A549 (cell line): ENCODE results near the gene SLC17A1. TPM values are rescaled to one million over a fixed set of nuclear protein-coding genes. Genes with fewer than 3 reads are reported as not detected.

Experiments used
- ATAC-seq, 2 experiments: fragments of 200-7000 bp in 1 of 2; fragments of >200 bp in 1 of 2; cut with Nextera tagmentation in 1 of 2; cut with Tn5 transposase in 1 of 2; 3 replicates each; pipeline versions ENCODE4 v1.8.0 to v1.9.1; 2018 to 2020; ENCODE audit warnings: mild to moderate bottlenecking in 1 of 2, moderate library complexity in 1 of 2
- CTCF ChIA-PET: fragments of 300-600 bp; sonication (Branson Sonifier 250); formaldehyde crosslinking; extraction: SDS; loops from one replicate; lab custom pipeline; 2021; ENCODE audit warnings: antibody characterized with exemption, inconsistent platforms; lab: Yijun Ruan, JAX
- POLR2A ChIA-PET: fragments of 350-600 bp; formaldehyde crosslinking; extraction: SDS; loops from one replicate; lab custom pipeline; 2021; ENCODE audit warnings: antibody characterized with exemption, inconsistent platforms; lab: Yijun Ruan, JAX
- DNase-seq, 2 experiments: peaks; one replicate each; pipeline versions ENCODE4 v3.0.0 to v3.0.0-alpha.2; 2011 to 2016; ENCODE audit warnings: low read depth in 1 of 2, low spot score in 1 of 2
- FAIRE-seq: peaks from 2 replicates; lab custom pipeline; 2011; peaks lifted over from hg19 to GRCh38; lab: Jason Lieb, UNC
- H3K27ac ChIP-seq, 2 experiments: fragments of >200 bp; sonication (Bioruptor Twin); formaldehyde crosslinking; 3 replicates each; pipeline ENCODE4 v1.5.1; 2016 to 2017
- H3K4me1 ChIP-seq: fragments of >200 bp; sonication (Bioruptor Twin); formaldehyde crosslinking; 3 replicates; pipeline ENCODE4 v1.6.1; 2016
- H3K4me2 ChIP-seq: fragments of >200 bp; sonication (Bioruptor Twin); formaldehyde crosslinking; 3 replicates; pipeline ENCODE4 v1.6.1; 2016
- H3K4me3 ChIP-seq: fragments of >200 bp; sonication (Bioruptor Twin); formaldehyde crosslinking; 3 replicates; pipeline ENCODE4 v1.5.1; 2016
- H3K9me3 ChIP-seq: fragments of >200 bp; sonication (Bioruptor Twin); formaldehyde crosslinking; 3 replicates; pipeline ENCODE4 v1.6.1; 2016
- CBX2 ChIP-seq: fragments of 200-600 bp; sonication (generic); IDR thresholded peaks from 2 replicates; pipeline ENCODE4 v1.6.1; 2016; ENCODE audit warnings: low read depth, mild to moderate bottlenecking, borderline replicate concordance
- CEBPB ChIP-seq, 2 experiments: fragments of >200 bp in 1 of 2; sonication (Bioruptor Twin) in 1 of 2; formaldehyde crosslinking in 1 of 2; IDR thresholded peaks; 2 replicates each; pipeline ENCODE4 v1.6.1; 2012 to 2016
- CHD4 ChIP-seq: fragments of 200-600 bp; sonication (generic); IDR thresholded peaks from 2 replicates; pipeline ENCODE4 v1.6.1; 2016; ENCODE audit warnings: antibody characterized with exemption, mild to moderate bottlenecking, borderline replicate concordance
- EHMT2 ChIP-seq: fragments of 200-600 bp; sonication (generic); IDR thresholded peaks from 2 replicates; pipeline ENCODE4 v1.6.1; 2016; ENCODE audit warnings: antibody characterized with exemption, low read depth, mild to moderate bottlenecking, moderate library complexity
- ELK1 ChIP-seq: fragments of 150-350 bp; IDR thresholded peaks from 2 replicates; pipeline ENCODE4 v1.6.1; 2014; ENCODE audit warnings: low read depth, mild to moderate bottlenecking, low read length
- EP300 ChIP-seq, 2 experiments: fragments of >200 bp; sonication (Bioruptor Twin); formaldehyde crosslinking; IDR thresholded peaks; 2 replicates in 1 of 2; 3 replicates in 1 of 2; pipeline ENCODE4 v1.6.1; 2016 to 2017
- FOSB ChIP-seq: fragments of 250-450 bp; sonication (Bioruptor Pico); IDR thresholded peaks from 2 replicates; pipeline ENCODE4 v1.5.0; 2020; ENCODE audit warnings: mild to moderate bottlenecking, moderate library complexity
- FOSL2 ChIP-seq, 2 experiments: fragments of 450-650 bp in 1 of 2; fragments of >200 bp in 1 of 2; sonication (Bioruptor Twin) in 1 of 2; formaldehyde crosslinking; IDR thresholded peaks; 2 replicates each; pipeline versions ENCODE4 v1.5.0 to v1.6.1; 2016 to 2020; ENCODE audit warnings: mild to moderate bottlenecking in 1 of 2, moderate library complexity in 1 of 2
- GATA3 ChIP-seq: IDR thresholded peaks from 2 replicates; pipeline ENCODE4 v1.6.1; 2012; ENCODE audit warnings: borderline replicate concordance
- HES2 ChIP-seq: fragments of >200 bp; sonication (Bioruptor Twin); formaldehyde crosslinking; IDR thresholded peaks from 2 replicates; pipeline ENCODE4 v1.6.1; 2016
- HOXB13 ChIP-seq: fragments of 250-450 bp; sonication (Bioruptor Pico); IDR thresholded peaks from 2 replicates; pipeline ENCODE4 v1.5.0; 2020; ENCODE audit warnings: low read depth, mild to moderate bottlenecking, moderate library complexity
- HOXB5 ChIP-seq: fragments of 250-450 bp; sonication (Bioruptor Pico); IDR thresholded peaks from 2 replicates; pipeline ENCODE4 v1.5.0; 2020; ENCODE audit warnings: mild to moderate bottlenecking, moderate library complexity
- JUN ChIP-seq, 2 experiments: fragments of >200 bp; sonication (Bioruptor Twin); formaldehyde crosslinking; IDR thresholded peaks; 2 replicates in 1 of 2; 3 replicates in 1 of 2; pipeline ENCODE4 v1.6.1; 2016 to 2017
- MAFK ChIP-seq: fragments of 450-650 bp; IDR thresholded peaks from 2 replicates; pipeline ENCODE4 v1.6.1; 2014; ENCODE audit not compliant: partially characterized antibody
- MAZ ChIP-seq: fragments of 150-350 bp; IDR thresholded peaks from 2 replicates; pipeline ENCODE4 v1.6.1; 2014; ENCODE audit warnings: antibody characterized with exemption, low read depth, low read length, borderline replicate concordance
- MYC ChIP-seq: IDR thresholded peaks from 2 replicates; pipeline ENCODE4 v1.6.1; 2012; ENCODE audit warnings: mild to moderate bottlenecking, inconsistent platforms, low read length, improper control_type of control experiment, borderline replicate concordance
- NPAS2 ChIP-seq: fragments of 250-450 bp; sonication (Bioruptor Pico); IDR thresholded peaks from 2 replicates; pipeline ENCODE4 v1.8.0; 2022; ENCODE audit warnings: mild to moderate bottlenecking, moderate library complexity, borderline replicate concordance
- PHF8 ChIP-seq: fragments of 200-600 bp; sonication (generic); IDR thresholded peaks from 2 replicates; pipeline ENCODE4 v1.6.1; 2016; ENCODE audit warnings: low read depth, mild to moderate bottlenecking, antibody characterized with exemption, moderate library complexity, borderline replicate concordance
- POLR2A ChIP-seq: IDR thresholded peaks from 2 replicates; pipeline ENCODE4 v1.6.1; 2012; ENCODE audit warnings: mild to moderate bottlenecking, low read length
- RAD21 ChIP-seq, 2 experiments: fragments of >200 bp in 1 of 2; sonication (Bioruptor Twin) in 1 of 2; formaldehyde crosslinking in 1 of 2; IDR thresholded peaks in 1 of 2; conservative IDR thresholded peaks in 1 of 2; 2 replicates in 1 of 2; 3 replicates in 1 of 2; pipeline ENCODE4 v1.6.1; 2012 to 2018; ENCODE audit warnings: inconsistent platforms in 1 of 2
- RFX5 ChIP-seq: fragments of 450-650 bp; IDR thresholded peaks from 2 replicates; pipeline ENCODE4 v1.7.1; 2014; ENCODE audit warnings: antibody characterized with exemption, mild to moderate bottlenecking, moderate library complexity
- SMC3 ChIP-seq: fragments of >200 bp; sonication (Bioruptor Twin); formaldehyde crosslinking; IDR thresholded peaks from 3 replicates; pipeline ENCODE4 v1.6.1; 2018; ENCODE audit warnings: inconsistent platforms
- SREBF2 ChIP-seq: fragments of 450-650 bp; IDR thresholded peaks from 2 replicates; pipeline ENCODE4 v1.6.1; 2014; ENCODE audit warnings: mild to moderate bottlenecking, moderate library complexity
- TFCP2L1 ChIP-seq: fragments of 250-450 bp; sonication (Bioruptor Pico); IDR thresholded peaks from 2 replicates; pipeline ENCODE4 v1.5.0; 2021; ENCODE audit warnings: mild to moderate bottlenecking
- USF2 ChIP-seq: fragments of 450-650 bp; IDR thresholded peaks from 2 replicates; pipeline ENCODE4 v1.6.1; 2014; ENCODE audit warnings: antibody characterized with exemption
- ZC3H11A ChIP-seq: fragments of 450-650 bp; IDR thresholded peaks from 2 replicates; pipeline ENCODE4 v1.6.1; 2014; ENCODE audit warnings: antibody characterized with exemption, mild to moderate bottlenecking
- WGBS: methylation state at CpG from one replicate; pipeline ENCODE4 v1.1.6; 2017; ENCODE audit errors: missing lambda C conversion rate; 5-methylcytosine and 5-hydroxymethylcytosine counted together
- polyA plus RNA-seq, 4 experiments: library from polyadenylated mRNA; depleted of rRNA in 3 of 4; stranded (reverse); fragments of >200 nt; fragmentation: RNase III in 1 of 4; extraction: RNeasy Plus Mini Kit Qiagen cat#74134 plus additional on column Dnase treatment in 1 of 4; gene quantifications; 2 replicates in 3 of 4; 3 replicates in 1 of 4; pipeline ENCODE4 v1.2.3, GENCODE V29; 2011 to 2017
- TF ChIP-seq, protein P1 (sequence below): fragments of >200 bp; sonication (Bioruptor Twin); formaldehyde crosslinking; IDR thresholded peaks from 3 replicates; pipeline ENCODE4 v1.5.1; 2016
- TF ChIP-seq, protein P2 (sequence below): IDR thresholded peaks from 2 replicates; pipeline ENCODE4 v1.6.1; 2012

Gene SLC17A1
- polyA plus RNA-seq, 2 of the 4 experiments (the other 2 are of a cell fraction), result 0.79 to 1.2 TPM

DNA sequence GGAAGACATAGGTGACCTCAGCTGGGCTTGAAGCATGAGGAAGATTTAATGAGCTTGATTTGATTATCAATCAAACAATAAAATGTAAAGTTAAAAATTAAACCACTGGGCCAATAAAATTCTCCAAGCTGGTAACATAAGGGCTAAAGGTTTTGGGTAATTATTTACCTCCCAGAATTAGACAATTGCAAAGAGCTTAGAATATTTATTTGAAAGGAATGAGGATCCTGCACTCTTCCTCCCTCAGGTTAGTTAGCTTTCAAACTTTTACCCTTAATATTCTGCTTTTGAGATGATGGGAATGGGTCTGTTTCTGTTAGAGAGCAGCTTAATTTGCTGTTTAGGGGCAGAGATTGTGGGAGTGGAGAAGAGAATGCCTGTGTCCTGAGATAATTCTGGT lies 77.3 kb downstream of the SLC17A1 start, which contains the start of gene SLC17A4:
TSS of gene SLC17A4 (plus strand) at position 208 of the 400 bp plus-strand sequence. CDS start 7,221 bp downstream, outside the sequence.
- DNase-seq, result no peak
- FAIRE-seq, result no peak
- ChIA-PET CTCF (interaction anchor here (0.6 kb wide), 1 partner anchor 34 kb away, joined by 3 read pairs; no protein-coding TSS in a partner anchor), POLR2A (no interaction called here)
- TF ChIP-seq FOSB (CRISPR knock-in tag), result no peak
- TF ChIP-seq RAD21 (conservative IDR thresholded peaks at IDR 0.05 in 1 of 2, IDR thresholded peaks at IDR 0.05 in 1 of 2), result no peak
- TF ChIP-seq POLR2A, result no peak
- no peak for TF ChIP-seq MAZ
- TF ChIP-seq, protein P1, sequence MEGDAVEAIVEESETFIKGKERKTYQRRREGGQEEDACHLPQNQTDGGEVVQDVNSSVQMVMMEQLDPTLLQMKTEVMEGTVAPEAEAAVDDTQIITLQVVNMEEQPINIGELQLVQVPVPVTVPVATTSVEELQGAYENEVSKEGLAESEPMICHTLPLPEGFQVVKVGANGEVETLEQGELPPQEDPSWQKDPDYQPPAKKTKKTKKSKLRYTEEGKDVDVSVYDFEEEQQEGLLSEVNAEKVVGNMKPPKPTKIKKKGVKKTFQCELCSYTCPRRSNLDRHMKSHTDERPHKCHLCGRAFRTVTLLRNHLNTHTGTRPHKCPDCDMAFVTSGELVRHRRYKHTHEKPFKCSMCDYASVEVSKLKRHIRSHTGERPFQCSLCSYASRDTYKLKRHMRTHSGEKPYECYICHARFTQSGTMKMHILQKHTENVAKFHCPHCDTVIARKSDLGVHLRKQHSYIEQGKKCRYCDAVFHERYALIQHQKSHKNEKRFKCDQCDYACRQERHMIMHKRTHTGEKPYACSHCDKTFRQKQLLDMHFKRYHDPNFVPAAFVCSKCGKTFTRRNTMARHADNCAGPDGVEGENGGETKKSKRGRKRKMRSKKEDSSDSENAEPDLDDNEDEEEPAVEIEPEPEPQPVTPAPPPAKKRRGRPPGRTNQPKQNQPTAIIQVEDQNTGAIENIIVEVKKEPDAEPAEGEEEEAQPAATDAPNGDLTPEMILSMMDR, result no peak
- no peak for TF ChIP-seq EP300 (IDR thresholded peaks at IDR 0.05)
- TF ChIP-seq GATA3, result no peak
- TF ChIP-seq HOXB13 (CRISPR knock-in tag), result no peak
- H3K4me2 ChIP-seq, result no peak within 1 kb of the TSS; the same call in 2 of the 3 replicates
- 0 out of 3 replicates have a peak, but pooled peaks cover 3% of the 10 kb centered on the region for H3K4me1 ChIP-seq
- no peak for ATAC-seq
- H3K9me3 ChIP-seq, result no peaks in the 10 kb centered on the region
- H3K27ac ChIP-seq, result no peak within 1 kb of the TSS
- no peak within 1 kb of the TSS for H3K4me3 ChIP-seq

DNA sequence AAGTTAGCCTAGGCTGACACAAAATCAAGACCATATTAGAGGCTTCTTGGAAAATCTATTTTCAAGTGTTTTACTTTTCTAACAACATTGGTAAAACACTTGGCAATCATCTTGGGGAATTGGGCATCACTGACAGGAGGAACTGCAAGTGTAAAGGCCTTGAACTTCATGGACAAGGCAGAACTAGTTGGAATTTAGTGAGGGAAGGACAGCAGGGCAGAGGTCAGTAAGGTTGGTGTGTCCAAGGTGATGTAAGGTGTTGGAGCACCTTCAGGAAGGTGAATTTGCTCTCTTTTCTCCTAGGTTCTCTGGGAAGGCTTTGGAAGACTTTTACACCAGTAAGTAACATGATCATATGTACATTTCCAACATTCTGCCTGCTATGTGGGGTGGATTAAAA lies 78.8 kb downstream of the SLC17A1 start:
- ChIA-PET POLR2A (no interaction called here), CTCF (interaction anchor here (0.6 kb wide), 1 partner anchor 36 kb away, joined by 3 read pairs; no protein-coding TSS in a partner anchor)
- TF ChIP-seq ELK1, result no peak
- no peak for TF ChIP-seq HOXB5
- no peak for TF ChIP-seq PHF8

DNA sequence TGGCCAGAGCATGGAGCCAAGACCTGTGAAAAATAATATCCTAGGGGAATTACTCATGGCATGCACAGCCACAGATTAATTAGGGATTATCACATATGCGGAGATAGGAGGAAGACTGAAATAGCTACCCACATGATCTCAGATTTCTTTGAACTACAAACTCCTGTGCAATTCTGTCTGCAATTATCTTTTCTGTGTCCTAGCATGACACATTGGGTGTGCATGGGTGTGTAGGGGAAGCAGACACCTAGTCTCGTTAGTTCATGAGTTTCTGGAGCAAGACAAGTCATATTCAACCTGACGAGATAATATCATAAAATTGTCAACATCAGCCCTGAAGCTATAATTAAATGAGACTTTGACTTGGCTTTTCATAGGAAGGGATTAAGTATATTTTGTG lies 80.9 kb downstream of the SLC17A1 start:
- POLR2A ChIA-PET, result no interaction called here
- Histone ChIP-seq H3K4me3 (no peak overlapping the region), H3K4me1 (0 out of 3 replicates have a peak, but pooled peaks cover 3% of the 10 kb centered on the region)
- no peak for DNase-seq
- CTCF ChIA-PET, result no interaction called here
- no peak for FAIRE-seq
- no peak for TF ChIP-seq RFX5
- no peak for TF ChIP-seq CHD4
- no peak for TF ChIP-seq MAFK
- TF ChIP-seq CEBPB (IDR thresholded peaks at IDR 0.05), result no peak
- TF ChIP-seq GATA3, result no peak
- TF ChIP-seq, protein P2, sequence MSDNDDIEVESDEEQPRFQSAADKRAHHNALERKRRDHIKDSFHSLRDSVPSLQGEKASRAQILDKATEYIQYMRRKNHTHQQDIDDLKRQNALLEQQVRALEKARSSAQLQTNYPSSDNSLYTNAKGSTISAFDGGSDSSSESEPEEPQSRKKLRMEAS, result no peak
- TF ChIP-seq TFCP2L1, result no peak
- no peak for TF ChIP-seq NPAS2
- TF ChIP-seq, all 56 proteins: peak for 0
- ATAC-seq, result no peak
- WGBS, result 47% methylated on average over 3 of the region's 3 CpGs
- Histone ChIP-seq H3K9me3 (no peaks in the 10 kb centered on the region), H3K4me2 (no peak overlapping the region), H3K27ac (no peak overlapping the region)

More for the DNA sequence above, 78.8 kb downstream of the SLC17A1 start:
- no peaks in the 10 kb centered on the region for H3K9me3 ChIP-seq
- no peak overlapping the region for H3K27ac ChIP-seq
- H3K4me2 ChIP-seq, result no peak overlapping the region
- DNase-seq (no peak), ATAC-seq (no peak), FAIRE-seq (no peak)
- no peak overlapping the region for H3K4me3 ChIP-seq
- H3K4me1 ChIP-seq, result 0 out of 3 replicates have a peak, but pooled peaks cover 3% of the 10 kb centered on the region

- WGBS, result 61% methylated on average over 2 of the region's 2 CpGs
- H3K27ac ChIP-seq, result no peak overlapping the region
- H3K4me1 ChIP-seq, result 0 out of 3 replicates have a peak, but pooled peaks cover 3% of the 10 kb centered on the region
- ChIA-PET CTCF (no interaction called here), POLR2A (no interaction called here)
- DNase-seq (no peak), ATAC-seq (no peak), FAIRE-seq (no peak)
- no peaks in the 10 kb centered on the region for H3K9me3 ChIP-seq
- no peak overlapping the region for H3K4me3 ChIP-seq
- H3K4me2 ChIP-seq, result no peak overlapping the region
- no peak for TF ChIP-seq POLR2A
- no peak for TF ChIP-seq HOXB13 (CRISPR knock-in tag)
- TF ChIP-seq HES2, result no peak
- no peak for TF ChIP-seq HOXB5
- TF ChIP-seq CBX2, result no peak
- no peak for TF ChIP-seq SMC3
- TF ChIP-seq FOSB (CRISPR knock-in tag), result no peak
- TF ChIP-seq SREBF2, result no peak
- no peak for TF ChIP-seq FOSL2 (IDR thresholded peaks at IDR 0.05)
- TF ChIP-seq FOSL2 (CRISPR knock-in tag; IDR thresholded peaks at IDR 0.05), result no peak
- no peak for TF ChIP-seq ZC3H11A
- no peak for TF ChIP-seq CHD4
- TF ChIP-seq, protein P2, result no peak
- no peak for TF ChIP-seq EHMT2
- no peak for TF ChIP-seq MYC
- TF ChIP-seq USF2, result no peak
- TF ChIP-seq JUN (IDR thresholded peaks at IDR 0.05), result no peak
These were observed 82.0 kb downstream of the SLC17A1 start for GRCh38 chr6:25749837-25750236.
